C4-2B (cell line): ENCODE measurements around the gene CARHSP1.

Source experiments
- H3K27ac ChIP-seq: fragments of 450-650 bp; 2 replicates; pipeline ENCODE4 v1.5.1; 2017
- ZFX ChIP-seq: fragments of 450-650 bp; IDR thresholded peaks from 2 replicates; pipeline ENCODE4 v1.6.1; 2017
- TF ChIP-seq, protein P1 (sequence below): fragments of 450-650 bp; conservative IDR thresholded peaks from 2 replicates; pipeline ENCODE4 v1.5.1; 2017; ENCODE audit warnings: mild to moderate bottlenecking

The CARHSP1 gene

DNA sequence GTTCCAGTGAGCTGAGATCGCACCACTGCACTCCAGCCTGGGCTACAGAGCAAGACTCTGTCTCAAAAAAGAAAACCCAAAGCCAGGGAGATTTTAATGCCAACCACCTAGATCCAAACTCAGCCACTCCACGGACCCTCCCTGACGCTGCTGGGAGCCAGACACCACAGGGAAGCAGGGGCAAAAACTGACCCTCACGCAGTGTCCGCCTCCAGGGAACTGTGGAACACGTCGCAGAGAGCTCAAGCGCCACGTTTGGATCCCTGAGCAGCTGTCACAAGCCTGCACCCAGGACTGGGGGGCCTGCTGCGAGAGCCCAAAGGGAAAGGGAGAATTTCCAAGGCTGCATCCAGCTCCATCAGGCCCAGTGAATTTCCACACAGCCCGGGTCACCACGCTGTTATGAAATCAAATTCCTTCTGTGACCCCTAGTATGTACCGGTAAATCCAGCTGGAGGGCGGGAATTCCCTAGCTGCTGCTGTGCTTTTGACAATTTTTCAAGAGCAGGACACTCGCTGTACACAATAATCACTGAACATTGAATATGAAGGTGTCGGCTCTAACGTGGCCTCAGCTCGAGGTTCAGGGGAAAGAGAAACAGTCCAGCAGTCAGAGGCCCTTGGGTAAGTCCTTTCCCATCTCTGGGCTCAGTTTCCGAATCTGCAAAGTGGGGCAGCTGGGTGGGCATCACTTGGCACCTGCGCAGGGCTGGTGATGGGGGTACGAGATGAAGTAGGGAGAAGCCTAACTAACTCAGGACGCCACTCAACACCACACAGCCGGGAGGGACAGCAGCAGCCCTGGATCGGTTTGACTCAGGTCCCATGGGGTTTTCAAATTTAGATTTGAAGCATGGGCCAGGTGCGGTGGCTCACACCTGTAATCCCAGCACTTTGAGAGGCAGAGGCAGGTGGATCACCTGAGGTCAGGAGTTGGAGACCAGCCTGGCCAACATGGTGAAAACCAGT, 8.6 kb downstream of the CARHSP1 start:
- TF ChIP-seq, protein P1, sequence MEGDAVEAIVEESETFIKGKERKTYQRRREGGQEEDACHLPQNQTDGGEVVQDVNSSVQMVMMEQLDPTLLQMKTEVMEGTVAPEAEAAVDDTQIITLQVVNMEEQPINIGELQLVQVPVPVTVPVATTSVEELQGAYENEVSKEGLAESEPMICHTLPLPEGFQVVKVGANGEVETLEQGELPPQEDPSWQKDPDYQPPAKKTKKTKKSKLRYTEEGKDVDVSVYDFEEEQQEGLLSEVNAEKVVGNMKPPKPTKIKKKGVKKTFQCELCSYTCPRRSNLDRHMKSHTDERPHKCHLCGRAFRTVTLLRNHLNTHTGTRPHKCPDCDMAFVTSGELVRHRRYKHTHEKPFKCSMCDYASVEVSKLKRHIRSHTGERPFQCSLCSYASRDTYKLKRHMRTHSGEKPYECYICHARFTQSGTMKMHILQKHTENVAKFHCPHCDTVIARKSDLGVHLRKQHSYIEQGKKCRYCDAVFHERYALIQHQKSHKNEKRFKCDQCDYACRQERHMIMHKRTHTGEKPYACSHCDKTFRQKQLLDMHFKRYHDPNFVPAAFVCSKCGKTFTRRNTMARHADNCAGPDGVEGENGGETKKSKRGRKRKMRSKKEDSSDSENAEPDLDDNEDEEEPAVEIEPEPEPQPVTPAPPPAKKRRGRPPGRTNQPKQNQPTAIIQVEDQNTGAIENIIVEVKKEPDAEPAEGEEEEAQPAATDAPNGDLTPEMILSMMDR: no peak
- no peak for TF ChIP-seq ZFX
- H3K27ac ChIP-seq: no peak overlapping the region

DNA sequence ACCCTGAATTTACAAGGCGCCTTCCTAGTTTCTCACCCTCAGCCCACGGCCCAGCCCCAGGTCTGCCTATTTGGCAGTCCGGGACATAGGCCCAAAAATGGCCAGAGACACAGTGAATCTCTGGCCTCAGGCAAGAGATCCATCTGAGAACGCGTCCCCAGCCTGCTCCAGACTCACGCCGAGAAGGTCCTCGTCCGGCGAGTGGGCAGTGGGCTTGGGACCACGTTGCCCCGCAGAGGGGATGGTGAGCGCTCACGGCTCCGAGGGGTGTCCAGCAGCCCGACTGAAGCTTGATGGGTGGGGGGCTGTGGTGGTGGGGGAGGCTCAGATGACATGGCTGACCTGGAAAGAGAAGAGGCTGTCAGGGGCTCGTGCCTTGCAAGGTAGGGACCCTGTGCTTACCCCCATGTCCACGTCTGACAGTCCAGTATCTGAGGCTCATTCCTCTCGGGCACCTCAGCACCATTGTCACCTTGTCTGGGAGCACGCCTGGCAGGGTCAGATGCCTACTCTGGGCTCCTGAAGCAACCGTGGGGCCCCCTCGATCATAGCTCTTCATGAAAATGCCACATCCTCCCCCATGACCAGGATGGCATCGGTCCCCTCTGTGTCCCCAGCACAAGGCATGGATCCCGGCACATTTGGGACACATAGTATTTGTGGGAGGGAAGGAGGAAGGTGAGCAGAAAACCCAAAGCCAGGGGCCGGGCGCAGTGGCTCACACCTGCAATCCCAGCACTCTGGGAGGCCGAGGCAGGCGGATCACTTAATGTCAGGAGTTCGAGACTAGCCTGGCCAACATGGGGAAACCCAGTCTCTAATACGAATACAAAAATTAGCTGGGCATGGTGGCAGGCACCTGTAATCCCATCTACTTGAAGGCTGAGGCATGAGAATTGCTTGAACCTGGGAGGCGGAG, 9.6 kb downstream of the CARHSP1 start:
- no peak for TF ChIP-seq ZFX
- TF ChIP-seq, protein P1: no peak
- no peak overlapping the region for H3K27ac ChIP-seq

DNA sequence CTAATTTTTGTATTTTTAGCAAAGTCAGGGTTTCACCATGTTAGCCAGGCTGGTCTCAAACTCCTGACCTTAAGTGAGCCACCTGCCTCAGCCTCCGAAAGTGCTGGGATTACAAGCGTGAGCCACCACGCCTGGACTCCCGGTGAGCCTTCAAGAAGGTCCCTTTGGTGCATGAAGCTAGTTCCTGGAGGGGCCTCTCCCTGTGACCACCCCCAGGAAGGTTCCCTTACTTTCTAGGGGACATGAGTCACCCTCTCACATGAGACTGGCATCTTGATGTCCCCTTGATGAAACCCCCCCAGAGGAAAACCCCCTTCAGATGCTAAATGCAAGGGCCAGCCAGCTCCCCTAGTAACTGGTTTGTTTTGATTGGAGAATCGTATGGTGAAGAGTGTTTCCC, 12.8 kb downstream of the CARHSP1 start:
- no peak overlapping the region for H3K27ac ChIP-seq

DNA sequence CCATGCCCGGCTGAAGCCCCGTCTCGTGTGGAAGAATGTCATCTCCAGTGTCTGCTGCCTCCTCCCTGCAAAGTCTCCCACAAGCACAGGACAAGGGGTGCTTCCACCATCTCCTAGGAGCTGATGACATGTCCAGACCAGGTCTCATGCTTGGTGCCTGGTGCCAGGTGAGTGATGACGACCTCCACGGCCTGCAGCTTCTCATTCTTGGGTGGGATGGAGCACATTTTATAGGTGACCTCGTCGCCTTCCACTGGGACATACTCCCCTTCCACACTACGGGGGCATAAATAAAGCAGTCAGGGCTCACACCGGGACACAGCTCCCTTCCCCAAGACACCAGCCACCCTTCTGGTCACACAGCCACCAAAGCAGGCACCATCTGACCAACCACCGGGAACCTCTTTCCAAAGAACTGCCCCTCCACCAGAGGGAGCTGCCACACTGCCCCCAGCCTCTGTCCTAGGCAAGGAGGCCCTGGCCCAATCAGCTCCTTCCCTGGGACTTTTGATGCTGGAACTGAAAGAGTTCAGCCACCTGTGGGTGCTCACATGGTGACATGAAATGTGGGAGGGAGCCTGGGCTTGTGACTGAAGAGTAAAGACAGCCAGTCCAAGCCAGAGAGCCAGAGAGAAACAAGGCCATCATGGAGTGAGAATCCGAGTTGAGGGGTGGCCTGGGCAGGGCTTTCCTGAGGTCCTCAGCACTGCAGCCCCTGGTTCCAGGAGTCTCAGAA, 13.6 kb downstream of the CARHSP1 start:
- no peak overlapping the region for H3K27ac ChIP-seq
- no peak for TF ChIP-seq ZFX
- TF ChIP-seq, protein P1: no peak

More for the DNA sequence above, 12.8 kb downstream of the CARHSP1 start:
- TF ChIP-seq, protein P1: no peak
- no peak for TF ChIP-seq ZFX

DNA sequence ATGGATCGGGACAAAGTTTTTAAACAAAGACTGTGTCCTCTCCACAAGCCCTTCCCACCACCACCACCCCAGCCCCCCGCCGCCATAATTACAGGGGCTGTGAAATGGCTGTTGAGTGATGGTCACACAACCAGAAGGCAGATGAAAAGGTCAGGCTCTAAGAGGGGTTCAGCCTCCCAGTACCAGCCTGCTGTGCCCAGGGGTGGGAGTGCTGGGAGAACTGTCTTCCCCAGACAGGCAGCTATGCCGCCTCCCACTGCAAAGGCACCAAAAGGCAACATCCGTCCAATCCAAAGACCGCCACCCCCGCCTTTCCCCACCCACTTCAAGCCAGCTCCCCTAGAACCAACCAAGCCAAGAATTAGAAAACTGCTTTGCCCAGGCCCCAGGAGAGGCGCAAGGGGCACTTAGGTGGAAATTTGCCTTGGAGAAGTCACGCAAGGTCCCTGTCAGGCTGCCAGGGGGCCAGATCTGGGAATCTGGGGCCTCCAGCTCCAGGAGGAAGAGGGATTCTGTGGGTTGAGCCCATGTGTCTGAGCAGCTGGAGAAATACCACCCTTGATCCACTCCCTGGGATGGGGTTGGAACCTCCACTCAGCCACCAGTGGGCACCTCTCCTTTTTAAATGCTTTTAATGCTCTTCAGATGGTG, 14.4 kb downstream of the CARHSP1 start:
- no peak overlapping the region for H3K27ac ChIP-seq
- no peak for TF ChIP-seq ZFX
- TF ChIP-seq, protein P1: no peak

DNA sequence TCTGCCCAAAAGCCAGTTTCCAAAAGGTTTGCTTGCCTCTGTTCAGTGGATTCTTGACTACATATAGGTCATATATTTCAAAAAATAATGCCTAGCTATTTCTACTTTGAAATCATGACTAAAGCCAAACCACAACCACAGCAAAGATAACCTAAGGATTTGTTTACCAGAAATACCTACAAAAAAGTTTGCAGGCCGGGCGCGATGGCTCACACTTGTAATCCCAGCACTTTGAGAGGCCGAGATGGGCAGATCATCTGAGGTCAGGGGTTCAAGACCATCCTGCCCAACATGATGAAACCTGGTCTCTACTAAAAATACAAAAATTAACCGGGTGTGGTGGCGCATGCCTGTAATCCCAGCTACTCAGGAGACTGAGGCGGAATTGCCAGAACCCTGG, 15.2 kb downstream of the CARHSP1 start:
- TF ChIP-seq, protein P1: no peak
- no peak for TF ChIP-seq ZFX
- H3K27ac ChIP-seq: no peak overlapping the region
